Cardiac fibroblast (primary cell): ENCODE measurements around the gene ACBD6.

Source experiments
- DNase-seq, 2 donors: peaks; one replicate each; pipeline versions ENCODE4 v3.0.0 to v3.0.0-alpha.2; 2010; ENCODE audit warnings: low read depth in 2 of 2
- H3K4me3 ChIP-seq, 2 donors: replicated peaks in 1 of 2; 1 replicate in 1 of 2; 2 replicates in 1 of 2; pipeline ENCODE4 v1.5.1; 2011; ENCODE audit warnings: low read depth in 2 of 2, low read length in 2 of 2, mild to moderate bottlenecking in 2 of 2, moderate library complexity in 1 of 2
- CTCF ChIP-seq: IDR thresholded peaks from one replicate; pipeline ENCODE4 v1.5.1; 2011; ENCODE audit warnings: low read depth, mild to moderate bottlenecking, low read length, inconsistent platforms

Gene ACBD6

GRCh38 chr1:180253585-180254495 is 248.5 kb downstream of the ACBD6 start:
- no peak overlapping the region for H3K4me3 ChIP-seq
- no peak for DNase-seq
- TF ChIP-seq CTCF, result no peak

GRCh38 chr1:180252638-180253536 is 249.5 kb downstream of the ACBD6 start:
- H3K4me3 ChIP-seq, result no peak overlapping the region
- peak; percentile 78 to 82 for DNase-seq
- peak; percentile 95 for TF ChIP-seq CTCF

- TF ChIP-seq CTCF, result no peak
- no peak for DNase-seq
- H3K4me3 ChIP-seq, result no peak overlapping the region
These were observed 250.7 kb downstream of the ACBD6 start for GRCh38 chr1:180251526-180252305.

GRCh38 chr1:180250883-180251509 is 251.4 kb downstream of the ACBD6 start:
- DNase-seq, result no peak
- H3K4me3 ChIP-seq, result no peak overlapping the region
- no peak for TF ChIP-seq CTCF

GRCh38 chr1:180250499-180250770 is 251.9 kb downstream of the ACBD6 start:
- no peak for TF ChIP-seq CTCF
- no peak overlapping the region for H3K4me3 ChIP-seq
- DNase-seq, result no peak

GRCh38 chr1:180249725-180250498 is 252.5 kb downstream of the ACBD6 start:
- no peak for DNase-seq
- TF ChIP-seq CTCF, result no peak

More at GRCh38 chr1:180249725-180250498, 252.5 kb downstream of the ACBD6 start:
- no peak overlapping the region for H3K4me3 ChIP-seq
